Smooth muscle cell (in vitro differentiated cells): ENCODE measurements around the gene FURIN. TPM values are rescaled to one million over a fixed set of nuclear protein-coding genes. Genes with fewer than 3 reads are reported as not detected.
A peak's percentile ranks its signal among the peaks of the same experiment; 100 is the strongest.

Experiments used
- DNase-seq: peaks from one replicate; lab custom pipeline; 2025; ENCODE audit not compliant: unreplicated experiment; lab: John Stamatoyannopoulos, UW
- H2AFZ ChIP-seq: fragments of 200-600 bp; sonication (generic); 2 replicates; pipeline ENCODE4 v1.6.0; 2016; ENCODE audit warnings: antibody characterized with exemption, low read depth, mild to moderate bottlenecking
- H3F3A ChIP-seq: fragments of 200-600 bp; sonication (generic); 2 replicates; pipeline ENCODE4 v1.6.0; 2017; ENCODE audit warnings: antibody characterized with exemption, low read depth
- H3K27ac ChIP-seq: fragments of 200-600 bp; sonication (generic); 2 replicates; pipeline ENCODE4 v1.5.1; 2016; ENCODE audit warnings: low read depth, mild to moderate bottlenecking
- H3K27me3 ChIP-seq: fragments of 200-600 bp; sonication (generic); 2 replicates; pipeline ENCODE4 v1.6.1; 2016; ENCODE audit warnings: low read depth, mild to moderate bottlenecking
- H3K36me3 ChIP-seq: fragments of 200-600 bp; sonication (generic); 2 replicates; pipeline ENCODE4 v1.5.1; 2016; ENCODE audit warnings: low read depth
- H3K4me1 ChIP-seq: fragments of 200-600 bp; sonication (generic); 2 replicates; pipeline ENCODE4 v1.5.1; 2016; ENCODE audit warnings: low read depth
- H3K4me2 ChIP-seq: fragments of 200-600 bp; sonication (generic); 2 replicates; pipeline ENCODE4 v1.6.0; 2016; ENCODE audit warnings: mild to moderate bottlenecking
- H3K4me3 ChIP-seq: fragments of 200-600 bp; sonication (generic); 2 replicates; pipeline ENCODE4 v1.5.1; 2016; ENCODE audit warnings: mild to moderate bottlenecking
- H3K79me2 ChIP-seq: fragments of 200-600 bp; sonication (generic); 2 replicates; pipeline ENCODE4 v1.6.0; 2016; ENCODE audit warnings: low read depth, mild to moderate bottlenecking
- H3K9ac ChIP-seq: fragments of 200-600 bp; sonication (generic); 2 replicates; pipeline ENCODE4 v1.6.0; 2016; ENCODE audit warnings: low read depth
- H3K9me3 ChIP-seq: fragments of 200-600 bp; sonication (generic); replicated peaks from 2 replicates; pipeline ENCODE4 v1.5.1; 2016; ENCODE audit warnings: low read depth
- H4K20me1 ChIP-seq: fragments of 200-600 bp; sonication (generic); 2 replicates; pipeline ENCODE4 v1.6.0; 2016; ENCODE audit warnings: low read depth
- CTCF ChIP-seq: fragments of 200-600 bp; sonication (generic); IDR thresholded peaks from 2 replicates; pipeline ENCODE4 v1.5.1; 2017; ENCODE audit warnings: borderline replicate concordance, mild to moderate bottlenecking, antibody characterized with exemption; ENCODE audit not compliant: insufficient read depth, poor library complexity, severe bottlenecking
- WGBS: methylation state at CpG from one replicate; pipeline ENCODE4 v1.1.7; 2016; ENCODE audit warnings: low lambda C conversion rate; 5-methylcytosine and 5-hydroxymethylcytosine counted together
- polyA plus RNA-seq: library from polyadenylated mRNA; unstranded; fragments of >200 nt; fragmentation: Nextera tagmentation; extraction: Ambion mirVana; gene quantifications from 2 replicates; pipeline ENCODE4 v1.2.1, GENCODE V29; 2016
- total RNA-seq: library from RNA; depleted of rRNA; stranded (reverse); fragments of >200 nt; gene quantifications from 2 replicates; pipeline ENCODE4 v1.2.3, GENCODE V29; 2014

Gene FURIN
- total RNA-seq, result 52.5 and 66.0 TPM in 2 replicates
- polyA plus RNA-seq, result 113 and 121 TPM in 2 replicates

- DNase-seq, result no peak
- peaks cover 32% of the 10 kb centered on the region for H3F3A ChIP-seq
- H3K9me3 ChIP-seq, result no peaks in the 10 kb centered on the region
- peaks cover 40% of the 10 kb centered on the region for H3K4me1 ChIP-seq
- H3K36me3 ChIP-seq, result no peaks in the 10 kb centered on the region
- H3K4me2 ChIP-seq, result peak within 1 kb of the TSS; percentile 92
- H3K27me3 ChIP-seq, result no peaks in the 10 kb centered on the region
- H3K4me3 ChIP-seq, result no peak within 1 kb of the TSS
- peak within 1 kb of the TSS; percentile 91 for H3K27ac ChIP-seq
- peaks cover 13% of the 10 kb centered on the region for H3K79me2 ChIP-seq
- peaks cover 3% of the 10 kb centered on the region for H4K20me1 ChIP-seq
- no peak for TF ChIP-seq CTCF
- H2AFZ ChIP-seq, result no peak within 1 kb of the TSS
- 41% methylated on average over 6 of the region's 6 CpGs for WGBS
- no peak within 1 kb of the TSS for H3K9ac ChIP-seq
Observed at GRCh38 chr15:90868261-90868689, at the start of gene FURIN. FURIN (plus strand) TSS chr15:90868588; CDS start chr15:90875741, 7,153 bp downstream.

GRCh38 chr15:90819390-90819789 is 49.0 kb upstream of the FURIN start:
- DNase-seq, result no peak
- no peaks in the 10 kb centered on the region for H3K27me3 ChIP-seq
- 97% methylated on average over 6 of the region's 6 CpGs for WGBS
- H3K9me3 ChIP-seq, result no peaks in the 10 kb centered on the region
- H3K36me3 ChIP-seq, result no peaks in the 10 kb centered on the region
- H3F3A ChIP-seq, result peaks cover 7% of the 10 kb centered on the region
- TF ChIP-seq CTCF, result no peak
- no peaks in the 10 kb centered on the region for H4K20me1 ChIP-seq
- no peaks in the 10 kb centered on the region for H3K79me2 ChIP-seq
- no peak overlapping the region for H3K4me2 ChIP-seq
- no peak overlapping the region for H3K27ac ChIP-seq
- H3K9ac ChIP-seq, result no peak overlapping the region
- no peak overlapping the region for H3K4me3 ChIP-seq
- no peak overlapping the region for H2AFZ ChIP-seq
- no peaks in the 10 kb centered on the region for H3K4me1 ChIP-seq

DNA sequence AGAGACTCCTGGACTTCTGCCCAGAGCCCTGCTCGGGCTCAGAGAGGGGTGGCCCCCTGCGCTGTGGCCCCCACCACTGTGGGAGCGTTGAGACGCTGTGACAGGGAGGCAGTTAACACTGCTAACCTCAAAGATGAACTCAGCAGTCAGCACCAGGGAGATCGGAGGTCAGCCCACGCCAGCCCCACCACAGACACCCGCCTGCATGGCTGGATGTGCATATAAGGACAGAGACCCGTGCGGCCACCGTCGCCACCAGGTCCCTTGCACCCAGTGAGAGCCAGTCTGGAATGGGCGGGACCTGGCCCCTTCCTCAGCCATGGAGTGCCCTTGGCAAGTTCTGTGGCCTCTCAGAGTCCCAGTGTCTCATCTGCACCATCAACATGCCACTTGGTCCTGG is 48.5 kb upstream of the FURIN start:
- 75% methylated on average over 12 of the region's 12 CpGs for WGBS
- no peak overlapping the region for H2AFZ ChIP-seq

More for the DNA sequence above, 48.5 kb upstream of the FURIN start:
- no peak overlapping the region for H3K9ac ChIP-seq
- DNase-seq, result no peak
- H3K27ac ChIP-seq, result no peak overlapping the region
- no peaks in the 10 kb centered on the region for H3K36me3 ChIP-seq
- peaks cover 3% of the 10 kb centered on the region for H3F3A ChIP-seq
- H3K4me3 ChIP-seq, result no peak overlapping the region
- no peaks in the 10 kb centered on the region for H3K9me3 ChIP-seq
- no peaks in the 10 kb centered on the region for H4K20me1 ChIP-seq
- H3K79me2 ChIP-seq, result no peaks in the 10 kb centered on the region
- TF ChIP-seq CTCF, result no peak
- no peaks in the 10 kb centered on the region for H3K4me1 ChIP-seq
- H3K27me3 ChIP-seq, result no peaks in the 10 kb centered on the region
- no peak overlapping the region for H3K4me2 ChIP-seq
